ENCODE results near the gene ASB18.

DNA sequence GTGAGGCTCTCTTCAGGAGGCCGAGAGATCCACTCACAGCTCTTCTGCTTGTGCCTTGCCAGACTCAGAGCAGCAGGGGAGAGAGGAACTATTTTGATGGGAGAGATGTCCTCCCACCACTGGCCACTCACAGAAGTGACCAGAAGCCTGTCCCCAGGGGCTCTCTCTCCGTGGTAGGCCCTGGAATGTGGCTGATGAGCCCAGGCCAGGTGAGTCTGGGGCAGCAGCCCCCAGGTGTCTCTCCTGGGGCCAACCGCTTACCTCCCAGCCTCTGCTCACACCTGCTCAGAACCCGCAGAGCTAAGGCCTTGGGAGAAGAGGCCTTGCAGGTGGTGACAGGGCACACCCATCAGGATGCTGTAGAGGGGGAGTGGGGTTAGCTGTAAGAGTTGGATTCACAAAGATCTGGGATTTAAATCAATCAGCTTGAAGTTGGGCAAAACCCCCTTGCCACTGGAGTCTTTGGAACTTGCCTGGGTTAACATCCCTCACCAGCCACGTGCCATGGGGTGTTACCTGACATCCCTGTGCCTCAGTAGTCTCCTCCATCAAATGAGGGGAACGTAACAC lies 29.1 kb upstream of the ASB18 start:
- TF ChIP-seq, protein P1, sequence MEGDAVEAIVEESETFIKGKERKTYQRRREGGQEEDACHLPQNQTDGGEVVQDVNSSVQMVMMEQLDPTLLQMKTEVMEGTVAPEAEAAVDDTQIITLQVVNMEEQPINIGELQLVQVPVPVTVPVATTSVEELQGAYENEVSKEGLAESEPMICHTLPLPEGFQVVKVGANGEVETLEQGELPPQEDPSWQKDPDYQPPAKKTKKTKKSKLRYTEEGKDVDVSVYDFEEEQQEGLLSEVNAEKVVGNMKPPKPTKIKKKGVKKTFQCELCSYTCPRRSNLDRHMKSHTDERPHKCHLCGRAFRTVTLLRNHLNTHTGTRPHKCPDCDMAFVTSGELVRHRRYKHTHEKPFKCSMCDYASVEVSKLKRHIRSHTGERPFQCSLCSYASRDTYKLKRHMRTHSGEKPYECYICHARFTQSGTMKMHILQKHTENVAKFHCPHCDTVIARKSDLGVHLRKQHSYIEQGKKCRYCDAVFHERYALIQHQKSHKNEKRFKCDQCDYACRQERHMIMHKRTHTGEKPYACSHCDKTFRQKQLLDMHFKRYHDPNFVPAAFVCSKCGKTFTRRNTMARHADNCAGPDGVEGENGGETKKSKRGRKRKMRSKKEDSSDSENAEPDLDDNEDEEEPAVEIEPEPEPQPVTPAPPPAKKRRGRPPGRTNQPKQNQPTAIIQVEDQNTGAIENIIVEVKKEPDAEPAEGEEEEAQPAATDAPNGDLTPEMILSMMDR (IDR thresholded peaks at IDR 0.05; ENCODE audit: low read length) = no peak
- TF ChIP-seq EZH2 (optimal IDR thresholded peaks at IDR 0.05; ENCODE audit: low read depth, low read length) (no peak), EZH2phosphoT487 (IDR thresholded peaks at IDR 0.05; ENCODE audit: low read length) (no peak)
